AG04449 (cell line): ENCODE measurements around the gene NUPR1.
"Not testable (repeated sequence)": the region's sequence is repeated elsewhere in the genome, so short reads cannot be mapped to it uniquely, and the experiment has no call there.

Experiments used
- CTCF ChIA-PET: fragments of 350-600 bp; formaldehyde crosslinking; extraction: SDS; loops from one replicate; lab custom pipeline; 2021; ENCODE audit warnings: antibody characterized with exemption; lab: Yijun Ruan, JAX
- POLR2A ChIA-PET: fragments of 400-600, 350-600 bp; formaldehyde crosslinking; extraction: SDS; loops from one replicate; lab custom pipeline; 2020; ENCODE audit warnings: antibody characterized with exemption, inconsistent platforms; lab: Yijun Ruan, JAX
- DNase-seq: peaks from one replicate; pipeline ENCODE4 v3.0.0-alpha.2; 2010; ENCODE audit warnings: low read depth, low spot score
- H3K4me3 ChIP-seq: 2 replicates; pipeline ENCODE4 v1.5.1; 2011; ENCODE audit warnings: low read depth, mild to moderate bottlenecking, control low read depth, low read length
- TF ChIP-seq, protein P1 (sequence below): IDR thresholded peaks from one replicate; pipeline ENCODE4 v1.5.1; 2011; ENCODE audit warnings: mild to moderate bottlenecking, moderate library complexity, low read length, control low read depth, inconsistent platforms; ENCODE audit not compliant: insufficient read depth; ENCODE audit errors: missing control alignments

NUPR1 gene

DNA sequence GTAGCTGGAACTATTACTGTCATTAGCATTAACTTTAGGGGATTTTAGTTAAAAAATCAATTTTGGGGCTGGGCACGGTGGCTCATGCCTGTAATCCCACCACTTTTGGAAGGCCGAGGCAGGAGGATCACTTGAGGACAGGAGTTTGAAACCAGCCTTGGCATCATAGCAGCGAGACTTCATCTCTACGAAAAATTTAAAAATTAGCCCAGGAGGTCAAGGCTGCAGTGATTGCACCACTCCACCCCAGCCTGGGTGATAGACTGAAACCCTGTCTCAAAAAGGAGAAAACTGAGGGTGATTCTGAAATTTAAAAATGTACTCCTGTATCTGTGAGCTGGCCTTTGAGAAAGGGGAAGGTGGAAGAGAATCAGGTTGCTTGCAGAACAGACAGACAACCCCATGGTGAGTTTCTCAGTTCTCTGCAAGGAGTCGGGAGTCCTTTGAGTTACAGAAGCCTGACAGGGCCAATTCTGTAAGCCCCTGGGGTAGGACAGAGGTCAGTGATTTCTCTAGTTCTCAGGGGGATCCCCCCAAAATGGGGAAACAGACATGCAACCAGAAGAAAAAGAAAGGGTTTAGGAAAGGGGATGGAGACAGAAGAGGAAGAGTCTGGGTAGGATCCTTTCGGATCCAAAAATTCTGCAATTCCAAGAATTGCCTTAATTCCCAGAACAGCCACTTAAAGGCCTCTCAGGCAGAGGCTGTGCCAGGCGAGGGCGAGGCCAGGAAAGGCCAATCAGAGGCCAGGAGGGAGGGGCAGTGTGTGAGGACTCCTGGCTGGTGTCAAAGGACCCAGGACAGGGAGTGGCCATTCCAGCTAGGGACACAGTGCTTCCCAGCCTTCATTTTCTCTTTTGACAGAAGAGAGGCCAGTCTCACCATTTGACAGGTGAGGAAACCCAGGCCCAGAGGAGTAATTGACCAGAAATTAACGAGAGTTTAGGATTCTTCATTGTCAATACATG lies 6.7 kb downstream of the NUPR1 start:
- H3K4me3 ChIP-seq, result no peak overlapping the region
- CTCF ChIA-PET, result interaction anchor here (1.1 kb wide), 1 partner anchor 16 kb away, joined by 3 read pairs; no protein-coding TSS in a partner anchor
- TF ChIP-seq, protein P1, sequence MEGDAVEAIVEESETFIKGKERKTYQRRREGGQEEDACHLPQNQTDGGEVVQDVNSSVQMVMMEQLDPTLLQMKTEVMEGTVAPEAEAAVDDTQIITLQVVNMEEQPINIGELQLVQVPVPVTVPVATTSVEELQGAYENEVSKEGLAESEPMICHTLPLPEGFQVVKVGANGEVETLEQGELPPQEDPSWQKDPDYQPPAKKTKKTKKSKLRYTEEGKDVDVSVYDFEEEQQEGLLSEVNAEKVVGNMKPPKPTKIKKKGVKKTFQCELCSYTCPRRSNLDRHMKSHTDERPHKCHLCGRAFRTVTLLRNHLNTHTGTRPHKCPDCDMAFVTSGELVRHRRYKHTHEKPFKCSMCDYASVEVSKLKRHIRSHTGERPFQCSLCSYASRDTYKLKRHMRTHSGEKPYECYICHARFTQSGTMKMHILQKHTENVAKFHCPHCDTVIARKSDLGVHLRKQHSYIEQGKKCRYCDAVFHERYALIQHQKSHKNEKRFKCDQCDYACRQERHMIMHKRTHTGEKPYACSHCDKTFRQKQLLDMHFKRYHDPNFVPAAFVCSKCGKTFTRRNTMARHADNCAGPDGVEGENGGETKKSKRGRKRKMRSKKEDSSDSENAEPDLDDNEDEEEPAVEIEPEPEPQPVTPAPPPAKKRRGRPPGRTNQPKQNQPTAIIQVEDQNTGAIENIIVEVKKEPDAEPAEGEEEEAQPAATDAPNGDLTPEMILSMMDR, result no peak
- no peak for DNase-seq
- POLR2A ChIA-PET, result no interaction called here

DNA sequence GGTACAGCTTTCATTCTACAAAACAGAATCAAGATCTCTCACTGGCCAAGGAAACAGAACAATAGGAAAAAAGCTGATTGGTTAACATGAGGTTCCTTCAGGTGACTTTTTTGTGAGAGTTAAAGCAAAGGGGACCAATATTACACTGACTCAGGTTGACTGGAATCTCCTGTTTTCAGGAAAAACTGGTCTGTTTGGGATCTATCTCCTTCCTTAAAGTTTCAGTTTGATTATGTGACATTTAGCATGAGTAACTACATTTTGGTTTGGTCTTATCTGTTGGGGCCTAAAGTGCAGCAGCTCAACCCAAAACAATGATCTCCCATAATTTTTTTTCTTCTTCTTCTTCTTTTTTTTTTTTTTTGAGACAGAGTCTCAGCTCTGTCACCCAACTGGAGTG lies 9.7 kb downstream of the NUPR1 start:
- CTCF ChIA-PET, result interaction anchor here (1.2 kb wide), 1 partner anchor 25 kb away, joined by 3 read pairs; the partner anchor contains the start of gene SGF29
- TF ChIP-seq, protein P1, result no peak
- POLR2A ChIA-PET, result interaction anchor here (0.7 kb wide), 1 partner anchor 28 kb away, joined by 3 read pairs; no protein-coding TSS in a partner anchor
- H3K4me3 ChIP-seq, result no peak overlapping the region
- no peak for DNase-seq

DNA sequence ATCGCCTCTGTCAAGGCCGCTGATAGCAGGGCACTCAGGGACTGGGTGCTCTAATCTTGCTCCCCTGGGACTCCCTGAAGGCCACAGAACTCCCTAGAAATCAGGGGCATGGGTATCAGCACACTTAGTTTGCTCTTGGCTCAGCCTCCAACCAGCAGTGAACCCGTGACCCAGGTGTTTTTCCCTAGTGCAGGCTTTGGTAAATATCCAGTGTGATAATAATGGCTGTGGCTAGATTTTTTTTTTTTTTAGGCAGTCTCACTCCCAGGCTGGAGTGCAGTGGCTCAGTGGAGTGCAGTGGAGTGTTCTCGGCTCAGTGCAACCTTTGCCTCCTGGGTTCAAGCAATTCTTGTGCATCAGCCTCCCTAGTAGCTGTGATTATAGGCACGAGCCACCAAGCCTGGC lies 10.3 kb downstream of the NUPR1 start:
- DNase-seq, result no peak
- POLR2A ChIA-PET, result no interaction called here
- CTCF ChIA-PET, result interaction anchor here (1.2 kb wide), 1 partner anchor 25 kb away, joined by 3 read pairs; the partner anchor contains the start of gene SGF29
- TF ChIP-seq, protein P1, result no peak
- H3K4me3 ChIP-seq, result no peak overlapping the region

DNA sequence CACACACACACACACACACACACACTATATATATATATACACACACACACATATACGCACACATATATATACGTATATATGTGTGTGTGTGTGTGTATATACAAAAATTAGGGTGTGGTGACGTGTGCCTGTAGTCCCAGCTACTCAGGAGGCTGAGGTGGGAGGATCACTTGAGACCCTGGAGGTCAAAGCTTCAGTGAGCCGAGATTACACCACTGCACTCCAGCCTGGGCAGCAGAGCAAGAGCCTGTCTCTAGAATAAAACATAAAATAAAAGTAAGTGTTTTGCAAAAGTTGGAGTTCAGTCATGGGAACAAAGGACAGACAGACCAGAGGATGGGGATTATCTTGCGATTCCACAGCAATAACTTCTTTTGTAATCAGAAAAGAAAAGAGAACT lies 10.8 kb downstream of the NUPR1 start:
- DNase-seq, result no peak
- POLR2A ChIA-PET, result no interaction called here
- TF ChIP-seq, protein P1, result no peak
- CTCF ChIA-PET, result interaction anchor here (1.2 kb wide), 1 partner anchor 26 kb away, joined by 3 read pairs; the partner anchor contains the start of gene SGF29
- H3K4me3 ChIP-seq, result no peak overlapping the region

DNA sequence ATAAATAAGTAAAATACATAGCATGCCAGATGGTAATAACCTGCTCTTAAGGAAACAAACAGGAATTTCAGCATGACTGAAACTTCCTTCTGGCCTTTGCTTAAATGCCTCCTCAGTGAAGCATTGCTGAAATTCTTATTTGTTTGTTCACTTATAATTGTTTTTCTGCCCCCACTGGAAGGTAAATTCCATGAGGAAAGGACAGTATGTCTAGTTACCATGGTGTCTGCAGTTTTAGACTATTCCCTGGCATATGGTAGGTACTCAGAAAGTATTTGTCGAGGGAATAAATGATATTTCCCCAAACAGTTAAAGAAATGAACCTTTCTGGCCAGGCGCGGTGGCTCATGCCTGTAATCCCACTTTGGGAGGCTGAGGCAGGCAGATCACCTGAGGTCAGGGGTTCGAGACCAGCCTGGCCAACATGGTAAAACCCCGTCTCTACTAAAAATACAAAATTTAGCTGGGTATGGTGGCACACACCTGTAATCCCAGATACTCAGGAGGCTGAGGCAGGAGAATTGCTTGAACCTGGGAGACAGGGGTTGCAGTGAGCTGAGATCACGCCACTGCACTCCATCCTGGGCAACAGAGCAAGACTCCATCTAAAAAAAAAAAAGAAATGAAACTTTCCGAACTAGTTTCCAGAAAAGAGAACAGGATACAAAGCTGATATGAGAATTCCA lies 11.5 kb downstream of the NUPR1 start:
- CTCF ChIA-PET, H3K4me3 ChIP-seq, POLR2A ChIA-PET, DNase-seq: not testable (repeated sequence)

DNA sequence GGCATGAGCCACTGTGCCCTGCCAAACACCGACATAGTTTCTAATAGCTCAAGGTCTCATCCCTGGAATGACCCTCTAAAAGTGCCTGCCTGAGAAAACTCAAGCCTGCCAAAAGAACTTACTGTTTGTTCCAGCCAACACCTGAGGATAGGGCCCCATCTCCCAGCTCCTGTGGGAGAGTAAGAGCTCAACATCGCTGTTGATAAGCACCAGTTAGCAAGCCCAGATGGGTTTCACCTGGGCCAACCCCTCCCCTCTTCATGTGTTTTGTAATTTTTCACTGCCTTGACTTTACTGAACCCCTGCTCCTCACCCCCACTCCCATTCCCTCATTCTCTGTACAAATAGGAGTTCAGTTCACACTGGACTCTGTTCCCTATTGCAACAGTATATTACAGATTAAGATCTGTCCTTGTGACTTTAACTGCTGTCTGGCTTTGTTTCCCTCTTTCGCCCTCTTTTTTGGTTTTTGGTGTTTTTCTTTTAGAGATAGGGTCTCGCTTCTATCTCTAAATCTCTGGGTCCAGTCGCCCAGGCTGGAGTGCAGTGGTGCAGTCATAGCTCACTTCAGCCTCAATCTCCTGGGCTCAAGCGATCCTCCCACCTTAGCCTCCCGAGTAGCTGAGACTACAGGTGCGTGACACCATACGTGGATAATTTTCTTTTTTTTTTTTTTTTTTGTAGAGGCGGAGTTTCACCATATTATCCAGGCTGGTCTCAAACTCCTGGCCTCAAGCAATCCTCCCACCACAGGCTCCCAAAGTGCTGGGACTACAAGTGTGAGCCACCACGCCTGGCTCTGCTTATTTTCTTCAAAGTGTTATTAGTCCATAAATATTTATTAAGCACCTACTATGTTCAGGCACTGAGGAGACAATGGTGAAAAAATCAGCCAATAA lies 12.3 kb downstream of the NUPR1 start:
- CTCF ChIA-PET, result no interaction called here
- POLR2A ChIA-PET, result interaction anchor here (0.5 kb wide), 1 partner anchor 440 kb away, joined by 3 read pairs; no protein-coding TSS in a partner anchor
- no peak overlapping the region for H3K4me3 ChIP-seq
- no peak for DNase-seq
- TF ChIP-seq, protein P1, result no peak
